ENCODE data around the gene GJA3. TPM values are rescaled to one million over a fixed set of nuclear protein-coding genes. Genes with fewer than 3 reads are reported as not detected.
A peak's percentile ranks its signal among the peaks of the same experiment; 100 is the strongest.

Gene GJA3
- total RNA-seq, 1 donor from 2014 or later: 0.59 TPM

GRCh38 chr13:20178156-20178555, 17.3 kb upstream of the GJA3 start:
- Mint-ChIP-seq H3K27ac (ENCODE audit: unreplicated experiment) (no peak overlapping the region), H3K36me3 (ENCODE audit: low read depth, unreplicated experiment) (no peaks in the 10 kb centered on the region), H3K27me3 (ENCODE audit: low read depth, unreplicated experiment) (peaks cover 13% of the 10 kb centered on the region), H3K4me1 (ENCODE audit: low read depth, unreplicated experiment) (peaks cover 16% of the 10 kb centered on the region), H3K9me3 (ENCODE audit: unreplicated experiment) (no peaks in the 10 kb centered on the region), H3K4me3 (ENCODE audit: unreplicated experiment) (no peak overlapping the region)
- Histone ChIP-seq H3K4me1 (ENCODE audit: insufficient read depth, low read length) (peaks cover 13% of the 10 kb centered on the region), H2AFZ (ENCODE audit: low read depth, low read length) (no peak overlapping the region), H4K20me1 (ENCODE audit: insufficient read depth, low read length) (no peaks in the 10 kb centered on the region), H3K9ac (ENCODE audit: low read length) (no peak overlapping the region), H3K27ac (ENCODE audit: low read depth, low read length) (no peak overlapping the region), H3K36me3 (ENCODE audit: insufficient read depth, low read length) (no peaks in the 10 kb centered on the region), H3K4me2 (ENCODE audit: low read length) (no peak overlapping the region), H3K4me3 (ENCODE audit: insufficient read depth, low read depth, low read length) (no peak overlapping the region), H3K9me3 (ENCODE audit: insufficient read depth, low read depth, low read length) (no peaks in the 10 kb centered on the region), H3K27me3 (ENCODE audit: insufficient read depth, low read length) (peaks cover 15% of the 10 kb centered on the region), H3K79me2 (ENCODE audit: insufficient read depth, low read length) (no peaks in the 10 kb centered on the region)
- FAIRE-seq (no peak), DNase-seq (ENCODE audit: low read depth) (no peak)
- TF ChIP-seq EZH2 (IDR thresholded peaks at IDR 0.05; ENCODE audit: insufficient read depth, low read length): no peak
- TF ChIP-seq, protein P1, sequence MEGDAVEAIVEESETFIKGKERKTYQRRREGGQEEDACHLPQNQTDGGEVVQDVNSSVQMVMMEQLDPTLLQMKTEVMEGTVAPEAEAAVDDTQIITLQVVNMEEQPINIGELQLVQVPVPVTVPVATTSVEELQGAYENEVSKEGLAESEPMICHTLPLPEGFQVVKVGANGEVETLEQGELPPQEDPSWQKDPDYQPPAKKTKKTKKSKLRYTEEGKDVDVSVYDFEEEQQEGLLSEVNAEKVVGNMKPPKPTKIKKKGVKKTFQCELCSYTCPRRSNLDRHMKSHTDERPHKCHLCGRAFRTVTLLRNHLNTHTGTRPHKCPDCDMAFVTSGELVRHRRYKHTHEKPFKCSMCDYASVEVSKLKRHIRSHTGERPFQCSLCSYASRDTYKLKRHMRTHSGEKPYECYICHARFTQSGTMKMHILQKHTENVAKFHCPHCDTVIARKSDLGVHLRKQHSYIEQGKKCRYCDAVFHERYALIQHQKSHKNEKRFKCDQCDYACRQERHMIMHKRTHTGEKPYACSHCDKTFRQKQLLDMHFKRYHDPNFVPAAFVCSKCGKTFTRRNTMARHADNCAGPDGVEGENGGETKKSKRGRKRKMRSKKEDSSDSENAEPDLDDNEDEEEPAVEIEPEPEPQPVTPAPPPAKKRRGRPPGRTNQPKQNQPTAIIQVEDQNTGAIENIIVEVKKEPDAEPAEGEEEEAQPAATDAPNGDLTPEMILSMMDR (IDR thresholded peaks at IDR 0.05; ENCODE audit: insufficient read depth, low read depth, low read length): no peak

DNA sequence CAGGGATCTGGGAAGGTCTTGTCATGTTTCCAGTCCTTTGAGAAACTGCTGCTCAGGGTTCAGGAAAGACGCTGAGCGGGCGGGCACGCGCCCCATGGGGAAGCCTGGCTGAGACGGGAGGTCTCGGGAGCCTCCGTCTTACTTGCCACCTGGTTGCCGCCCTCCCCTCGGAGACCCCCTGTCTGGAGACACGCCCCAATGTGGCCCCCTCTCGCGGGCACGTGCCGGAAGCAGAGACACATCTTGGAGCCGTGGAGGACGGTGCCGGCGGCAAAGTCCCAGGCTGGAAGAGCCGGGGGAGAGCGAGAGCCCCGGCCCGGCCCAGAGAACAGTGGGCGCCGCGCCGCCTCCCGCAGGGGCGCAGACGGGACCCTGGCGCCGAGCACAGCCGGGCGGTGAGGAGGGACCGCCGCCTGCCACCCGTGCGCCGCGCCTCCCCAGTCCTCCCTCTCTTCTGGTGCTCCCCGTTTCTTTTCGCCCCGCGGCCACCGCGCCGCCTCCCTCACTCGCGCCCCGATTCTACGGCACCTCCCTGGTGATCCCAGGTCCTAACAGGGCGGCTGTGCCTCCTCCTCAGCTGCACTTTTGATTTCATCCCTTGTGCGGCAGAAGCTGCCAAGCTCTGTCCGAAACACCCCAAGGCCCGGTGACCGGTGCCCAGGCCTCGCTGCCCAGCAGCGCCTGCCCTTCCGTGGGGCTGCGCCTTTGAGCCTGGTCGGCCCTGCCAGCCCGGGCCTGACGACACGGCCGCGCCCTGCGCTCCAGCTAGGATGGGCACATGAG, 16.4 kb upstream of the GJA3 start:
- no peak overlapping the region for H3K4me3 ChIP-seq (ENCODE audit: insufficient read depth, low read depth, low read length)
- H3K36me3 ChIP-seq (ENCODE audit: insufficient read depth, low read length): no peaks in the 10 kb centered on the region
- no peak overlapping the region for H3K9ac ChIP-seq (ENCODE audit: low read length)
- H3K9me3 ChIP-seq (ENCODE audit: insufficient read depth, low read depth, low read length): no peaks in the 10 kb centered on the region
- no peaks in the 10 kb centered on the region for H3K36me3 Mint-ChIP-seq (ENCODE audit: low read depth, unreplicated experiment)
- H3K4me1 Mint-ChIP-seq (ENCODE audit: low read depth, unreplicated experiment): peaks cover 16% of the 10 kb centered on the region
- DNase-seq (ENCODE audit: low read depth): no peak
- FAIRE-seq: no peak
- peaks cover 13% of the 10 kb centered on the region for H3K27me3 Mint-ChIP-seq (ENCODE audit: low read depth, unreplicated experiment)
- H4K20me1 ChIP-seq (ENCODE audit: insufficient read depth, low read length): no peaks in the 10 kb centered on the region
- peak overlapping the region; percentile 38 for H2AFZ ChIP-seq (ENCODE audit: low read depth, low read length)
- TF ChIP-seq, protein P1 (IDR thresholded peaks at IDR 0.05; ENCODE audit: insufficient read depth, low read depth, low read length): no peak
- TF ChIP-seq EZH2 (IDR thresholded peaks at IDR 0.05; ENCODE audit: insufficient read depth, low read length): no peak
- H3K27ac ChIP-seq (ENCODE audit: low read depth, low read length): no peak overlapping the region
- no peaks in the 10 kb centered on the region for H3K79me2 ChIP-seq (ENCODE audit: insufficient read depth, low read length)
- H3K9me3 Mint-ChIP-seq (ENCODE audit: unreplicated experiment): no peaks in the 10 kb centered on the region
- H3K4me1 ChIP-seq (ENCODE audit: insufficient read depth, low read length): peaks cover 13% of the 10 kb centered on the region
- peaks cover 15% of the 10 kb centered on the region for H3K27me3 ChIP-seq (ENCODE audit: insufficient read depth, low read length)
- H3K4me2 ChIP-seq (ENCODE audit: low read length): peak overlapping the region; percentile 41
- no peak overlapping the region for H3K27ac Mint-ChIP-seq (ENCODE audit: unreplicated experiment)
- H3K4me3 Mint-ChIP-seq (ENCODE audit: unreplicated experiment): no peak overlapping the region

All from astrocyte (in vitro differentiated cells and primary cell).